HCEC 1CT (cell line): ENCODE measurements around the gene SRGAP2B.
"Not testable (repeated sequence)": the region's sequence is repeated elsewhere in the genome, so short reads cannot be mapped to it uniquely, and the experiment has no call there.

Experiments used
- DNase-seq: peaks from one replicate; pipeline ENCODE4 v3.0.0-alpha.2; 2017

Gene SRGAP2B

GRCh38 chr1:145095284-145096057 lies at the start of gene SRGAP2B, which contains the start of gene FAM72D:
SRGAP2B (minus strand) TSS chr1:145095328; CDS start chr1:145092901, 2,427 bp downstream.
FAM72D (plus strand) TSS chr1:145095974; CDS start chr1:145096848, 874 bp downstream.
- DNase-seq: not testable (repeated sequence)

GRCh38 chr1:145144264-145144913 lies 49.3 kb upstream of the SRGAP2B start:
- DNase-seq: not testable (repeated sequence)

- not testable (repeated sequence) for DNase-seq
Measured at GRCh38 chr1:145140549-145140948, 45.4 kb upstream of the SRGAP2B start.

- not testable (repeated sequence) for DNase-seq
Measured at GRCh38 chr1:145134476-145134875, 39.3 kb upstream of the SRGAP2B start.

- DNase-seq: peak; percentile 2
Measured at GRCh38 chr1:145128697-145129469, 33.8 kb upstream of the SRGAP2B start.

GRCh38 chr1:145127144-145127543 lies 32.0 kb upstream of the SRGAP2B start:
- not testable (repeated sequence) for DNase-seq

- DNase-seq: not testable (repeated sequence)
Measured at GRCh38 chr1:145125112-145125511, 30.0 kb upstream of the SRGAP2B start.

GRCh38 chr1:145123992-145124641 lies 29.0 kb upstream of the SRGAP2B start:
- not testable (repeated sequence) for DNase-seq

- DNase-seq: not testable (repeated sequence)
Measured at GRCh38 chr1:145123062-145123395, 27.9 kb upstream of the SRGAP2B start.

GRCh38 chr1:145122344-145123061 lies 27.4 kb upstream of the SRGAP2B start:
- not testable (repeated sequence) for DNase-seq

GRCh38 chr1:145119842-145120241 lies 24.7 kb upstream of the SRGAP2B start:
- DNase-seq: not testable (repeated sequence)

GRCh38 chr1:145115587-145116493 lies 20.7 kb upstream of the SRGAP2B start:
- not testable (repeated sequence) for DNase-seq

- not testable (repeated sequence) for DNase-seq
Measured at GRCh38 chr1:145114560-145115057, 19.5 kb upstream of the SRGAP2B start.

GRCh38 chr1:145112703-145113102 lies 17.6 kb upstream of the SRGAP2B start:
- DNase-seq: not testable (repeated sequence)

- not testable (repeated sequence) for DNase-seq
Measured at GRCh38 chr1:145111674-145112073, 16.5 kb upstream of the SRGAP2B start.

- not testable (repeated sequence) for DNase-seq
Measured at GRCh38 chr1:145103294-145103693, 8.2 kb upstream of the SRGAP2B start.

GRCh38 chr1:145101725-145102124 lies 6.6 kb upstream of the SRGAP2B start:
- not testable (repeated sequence) for DNase-seq

GRCh38 chr1:145094655-145095211 lies 395 bp downstream of the SRGAP2B start:
- not testable (repeated sequence) for DNase-seq

GRCh38 chr1:145093517-145094149 lies 1.5 kb downstream of the SRGAP2B start:
- peak; percentile 5 for DNase-seq
